Umbilical cord (tissue), 2 donors: ENCODE results near the gene DRAM1. TPM values are rescaled to one million over a fixed set of nuclear protein-coding genes. Genes with fewer than 3 reads are reported as not detected.

Source experiments
- DNase-seq: peaks from one replicate; pipeline ENCODE4 v3.0.0-alpha.2; 2015; ENCODE audit warnings: low spot score
- total RNA-seq: library from RNA; depleted of rRNA; stranded (reverse); fragments of >200 nt; gene quantifications from one replicate; pipeline ENCODE4 v1.2.3, GENCODE V29; 2014; ENCODE audit warnings: low replicate concordance; ENCODE audit not compliant: insufficient read depth

The DRAM1 gene
- total RNA-seq, 1 donor from 2014 or later, result 7.2 TPM

GRCh38 chr12:101940400-101940950, 63.1 kb downstream of the DRAM1 start:
- DNase-seq, result no peak

- no peak for DNase-seq
Observed at GRCh38 chr12:101941306-101942249, 64.2 kb downstream of the DRAM1 start.

GRCh38 chr12:101942250-101942605, 64.8 kb downstream of the DRAM1 start:
- DNase-seq, result no peak

GRCh38 chr12:101945369-101946232, 68.2 kb downstream of the DRAM1 start:
- DNase-seq, result peak; percentile 62

- no peak for DNase-seq
Observed at GRCh38 chr12:101946233-101946611, 68.8 kb downstream of the DRAM1 start.

- no peak for DNase-seq
Observed at GRCh38 chr12:101947316-101947715, 69.9 kb downstream of the DRAM1 start.

- DNase-seq, result no peak
Observed at GRCh38 chr12:101948365-101948764, 71.0 kb downstream of the DRAM1 start.

- DNase-seq, result no peak
Observed at GRCh38 chr12:101951002-101951670, 73.8 kb downstream of the DRAM1 start.

- no peak for DNase-seq
Observed at GRCh38 chr12:101954113-101954512, 76.7 kb downstream of the DRAM1 start.

- no peak for DNase-seq
Observed at GRCh38 chr12:101954676-101955075, 77.3 kb downstream of the DRAM1 start.

- no peak for DNase-seq
Observed at GRCh38 chr12:101957252-101957959, 80.0 kb downstream of the DRAM1 start.

GRCh38 chr12:101959607-101960006, 82.2 kb downstream of the DRAM1 start:
- no peak for DNase-seq

GRCh38 chr12:101962486-101962885, 85.1 kb downstream of the DRAM1 start:
- DNase-seq, result peak; percentile 50

GRCh38 chr12:101963697-101964096, 86.3 kb downstream of the DRAM1 start:
- DNase-seq, result no peak

- no peak for DNase-seq
Observed at GRCh38 chr12:101966496-101966895, 89.1 kb downstream of the DRAM1 start.

GRCh38 chr12:101967506-101967905, 90.1 kb downstream of the DRAM1 start:
- DNase-seq, result no peak

GRCh38 chr12:101968770-101969169, 91.4 kb downstream of the DRAM1 start:
- no peak for DNase-seq
